GF-D8 (cell line): Measurements from ENCODE around the gene ITGA6.

ENCODE experiments used
- DNase-seq: peaks from one replicate; lab custom pipeline; 2025; lab: John Stamatoyannopoulos, UW

Gene ITGA6

DNA sequence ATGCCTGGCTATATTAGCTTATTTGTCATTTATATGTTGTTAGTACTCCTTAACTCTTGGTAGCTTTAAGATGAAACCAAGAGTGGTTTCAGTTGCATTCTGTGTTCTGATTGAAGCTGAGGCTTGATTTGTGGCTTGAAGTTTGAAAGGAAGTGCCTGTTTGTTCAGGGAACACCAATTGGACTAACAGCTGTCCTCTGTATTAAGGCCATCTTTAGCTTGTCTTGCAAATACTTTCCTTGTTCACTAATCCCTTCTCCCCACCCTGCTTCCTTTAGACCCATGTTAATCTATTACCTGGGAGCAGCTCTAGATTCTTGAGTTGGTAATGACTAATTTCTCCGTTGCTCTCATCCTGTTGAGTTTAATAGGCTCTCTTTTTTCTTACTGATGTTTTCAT is 13.4 kb downstream of the ITGA6 start:
- DNase-seq, result no peak

DNA sequence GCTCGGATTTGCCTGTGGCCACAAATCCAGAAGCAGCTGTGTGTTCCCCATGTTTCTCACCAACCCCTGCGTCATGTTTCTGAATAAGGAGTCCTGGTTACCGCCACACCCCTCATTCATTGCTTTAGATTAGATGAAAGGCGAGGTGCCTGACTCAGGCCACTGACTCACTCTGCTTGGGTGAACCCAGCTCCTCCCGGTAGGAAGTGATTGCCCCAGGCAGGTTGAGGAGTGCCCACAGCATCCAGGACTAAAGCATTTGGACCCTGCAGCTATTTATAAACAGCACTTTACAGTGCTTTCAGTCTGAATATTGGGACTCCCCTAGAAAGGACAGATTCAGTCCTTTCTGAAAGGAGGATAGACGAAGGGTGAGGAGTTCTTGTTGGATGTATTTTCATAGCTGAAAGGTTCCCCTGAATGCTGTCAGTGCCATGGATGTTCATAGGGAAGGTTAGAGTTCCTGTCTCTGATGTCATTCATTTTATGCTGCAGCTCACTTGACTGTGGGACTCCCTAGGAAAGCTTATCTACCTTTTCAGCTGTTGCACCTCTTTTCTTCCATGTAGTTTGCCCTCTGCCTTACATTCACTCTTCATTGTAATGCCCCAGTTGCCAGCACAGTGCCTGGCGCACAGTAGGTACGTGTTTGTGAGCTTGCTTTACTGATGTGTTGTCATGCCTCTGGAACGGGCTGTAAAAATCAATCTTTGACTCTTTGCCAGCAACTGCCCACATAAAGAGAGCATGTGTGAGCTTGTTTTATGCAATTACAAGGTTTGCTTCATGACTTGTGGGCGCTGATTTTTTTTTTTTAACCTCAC is 14.9 kb downstream of the ITGA6 start:
- DNase-seq, result no peak

DNA sequence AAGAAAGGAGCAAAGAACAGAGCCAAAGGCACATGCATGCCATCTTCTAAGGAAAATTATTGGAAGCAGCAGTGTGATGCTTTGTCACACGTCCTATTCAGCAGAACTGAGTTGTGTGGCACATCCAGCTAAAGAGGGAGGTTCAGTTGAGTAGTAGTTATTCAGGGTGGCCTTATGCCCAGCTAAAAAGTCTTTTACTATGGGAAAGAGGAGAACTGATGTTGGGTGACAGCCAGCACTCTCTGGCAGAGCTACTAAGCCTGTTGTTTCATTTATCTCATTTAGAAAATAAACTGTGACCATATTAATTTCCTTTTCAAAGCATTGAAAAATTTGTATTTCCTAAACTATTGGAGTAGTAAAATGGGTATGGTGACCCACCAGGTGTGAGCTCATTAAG is 18.5 kb downstream of the ITGA6 start:
- no peak for DNase-seq

DNA sequence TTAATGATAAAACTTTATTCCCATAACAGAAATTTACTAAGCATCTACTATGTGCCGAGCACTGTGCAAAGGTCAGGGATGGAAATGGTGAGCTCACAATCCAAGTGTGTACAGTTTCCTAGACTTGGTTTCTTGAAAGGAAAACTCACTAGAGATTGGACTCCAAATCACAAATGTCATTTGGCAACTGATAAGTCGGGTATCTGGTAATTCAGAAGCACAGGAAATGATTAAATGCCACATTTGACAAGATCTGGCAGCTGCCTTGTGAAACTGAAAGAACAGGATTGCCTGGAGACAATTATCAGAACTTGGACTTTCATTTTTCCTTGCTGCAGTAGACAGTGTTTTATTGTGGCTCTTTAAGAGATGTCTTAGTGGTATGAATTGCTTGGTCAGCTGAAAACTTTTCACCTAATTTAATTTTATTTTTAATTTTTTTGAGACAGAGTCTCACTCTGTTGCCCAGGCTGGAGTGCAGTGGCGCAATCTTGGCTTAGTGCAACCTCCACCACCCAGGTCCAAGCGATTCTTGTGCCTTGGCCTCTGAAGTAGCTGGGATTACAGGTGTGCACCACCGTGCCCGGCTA is 19.2 kb downstream of the ITGA6 start:
- DNase-seq, result no peak

DNA sequence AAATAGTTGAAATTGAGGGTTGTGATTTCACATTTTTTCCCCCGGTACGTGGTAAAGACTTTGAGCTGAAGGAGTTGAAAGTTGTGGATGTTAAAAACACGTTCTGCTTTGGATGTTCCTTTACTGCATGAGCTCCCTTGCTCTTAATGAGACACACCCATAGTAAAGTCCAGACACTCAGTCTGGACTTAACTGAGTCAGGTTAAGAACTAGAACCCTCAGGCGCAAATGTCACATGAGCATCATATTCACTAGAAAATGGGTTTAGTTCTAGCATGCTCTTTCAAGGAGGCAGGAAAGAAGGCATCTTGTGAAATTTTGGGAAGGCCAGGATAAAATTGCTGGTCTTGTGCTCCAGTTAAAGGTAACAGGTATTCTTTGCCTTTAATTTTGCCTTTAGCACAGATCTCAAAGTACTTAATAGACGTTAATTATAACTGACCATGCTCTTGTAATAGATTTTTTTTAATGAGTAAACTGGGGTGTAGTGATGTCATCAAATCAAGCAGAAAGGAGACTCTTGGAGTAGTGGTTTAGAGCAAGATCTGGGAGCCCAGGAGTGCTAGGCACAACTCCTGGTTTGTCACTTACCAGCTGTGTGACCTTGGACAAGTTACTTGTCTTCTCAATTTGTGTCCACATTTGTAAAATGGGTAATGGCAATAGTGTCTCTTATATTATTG is 20.6 kb downstream of the ITGA6 start:
- no peak for DNase-seq

DNA sequence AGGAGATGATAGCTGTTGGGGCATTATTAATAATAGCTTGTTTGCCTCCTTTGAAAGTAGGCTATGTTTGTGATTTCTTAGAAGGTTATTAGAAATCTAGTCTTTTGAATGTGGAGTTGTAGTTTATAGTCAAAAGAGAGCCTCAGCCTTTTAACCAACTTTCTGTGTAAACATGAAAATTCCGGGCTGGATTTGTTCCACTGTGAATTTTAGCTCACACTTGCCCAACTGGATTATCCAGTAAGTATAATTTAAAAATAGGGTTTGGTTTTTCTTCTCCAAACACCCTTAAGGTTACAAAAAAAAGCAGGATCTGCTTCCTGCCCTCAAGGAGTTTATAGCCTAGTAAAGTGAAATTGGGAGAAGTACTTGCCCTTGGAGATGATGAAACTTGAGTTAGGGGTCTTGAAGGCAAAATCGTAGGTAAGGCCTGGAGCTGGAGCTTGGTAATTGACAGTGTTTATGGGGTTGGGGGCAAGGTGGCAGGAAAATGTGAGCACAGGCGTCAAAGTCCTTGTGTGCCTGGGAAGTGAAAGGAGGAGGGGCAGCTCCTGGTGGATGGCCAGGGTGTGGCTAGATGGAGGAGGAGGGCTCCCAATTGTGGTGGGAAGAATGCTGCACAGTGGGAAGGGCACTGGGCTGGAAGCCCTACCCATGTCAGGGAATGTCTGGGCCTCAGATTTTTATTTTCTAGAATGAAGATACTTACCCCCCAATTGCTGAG is 21.3 kb downstream of the ITGA6 start:
- no peak for DNase-seq

DNA sequence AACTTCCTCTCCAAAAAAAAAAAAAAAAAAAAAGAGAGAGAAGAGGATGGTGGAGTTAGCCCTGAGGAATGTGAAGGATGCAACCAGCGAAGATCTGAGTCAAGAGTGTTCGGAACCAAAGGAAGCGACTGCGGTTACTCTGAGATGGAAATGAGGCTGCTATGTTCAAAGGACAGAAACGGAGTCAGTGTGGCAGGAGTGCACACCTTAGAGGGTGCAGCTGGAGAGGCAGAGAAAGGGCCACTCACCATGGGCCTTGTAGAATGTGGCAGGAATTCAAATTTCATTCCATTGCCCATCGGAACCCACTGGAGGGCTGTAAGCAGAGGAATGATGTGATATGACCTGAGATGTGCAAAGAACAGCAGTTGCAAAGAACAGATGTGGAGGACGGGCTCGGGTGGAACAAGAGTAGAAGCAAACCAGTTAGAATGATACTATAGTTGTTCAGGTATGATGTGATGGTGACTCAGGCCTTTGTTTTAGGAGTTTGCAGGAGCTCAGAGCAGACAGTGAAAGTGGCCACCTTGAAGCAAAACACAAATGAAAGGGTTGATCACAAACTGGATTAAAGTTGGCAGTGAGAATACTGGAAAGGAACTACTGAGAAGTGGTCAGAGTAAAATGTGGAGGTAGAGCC is 22.6 kb downstream of the ITGA6 start:
- no peak for DNase-seq

DNA sequence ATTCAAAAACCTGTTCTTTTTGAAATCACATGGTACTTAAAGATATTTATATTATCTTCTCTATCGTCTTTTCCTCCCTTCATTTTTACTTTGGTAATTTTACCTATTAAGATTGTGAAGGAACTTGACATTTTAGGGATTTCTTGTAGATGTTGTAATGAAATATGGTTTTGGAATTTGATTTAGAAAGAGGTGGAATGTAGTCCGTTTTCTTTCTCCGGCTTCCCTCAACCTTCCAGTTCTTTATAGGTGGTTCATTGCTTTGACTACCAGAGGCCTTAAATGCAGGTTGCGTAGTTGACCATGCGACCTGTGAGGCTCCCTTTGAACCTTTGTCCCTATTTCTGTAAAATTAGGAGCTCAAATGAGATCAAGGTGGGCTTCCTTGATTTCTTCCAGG is 24.5 kb downstream of the ITGA6 start:
- no peak for DNase-seq

DNA sequence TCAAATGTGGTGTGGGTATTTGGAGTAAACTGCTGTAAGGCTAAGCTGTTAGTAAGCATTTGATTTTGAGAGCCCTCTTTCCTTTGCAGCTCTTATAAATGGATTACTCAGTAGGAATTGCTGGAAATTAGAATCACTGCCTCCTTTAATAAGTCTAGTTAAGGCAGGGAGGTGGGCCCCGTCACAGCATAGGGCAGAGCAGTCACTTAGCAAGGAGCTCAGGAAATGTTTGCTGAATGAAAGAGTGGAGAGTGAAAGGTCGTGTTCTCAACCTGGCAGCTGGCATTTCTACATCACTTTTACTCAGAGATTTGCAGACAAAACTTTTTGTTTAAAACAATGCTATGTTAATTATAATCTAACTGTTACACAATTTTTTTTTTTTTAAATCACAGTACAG is 25.5 kb downstream of the ITGA6 start:
- DNase-seq, result no peak

DNA sequence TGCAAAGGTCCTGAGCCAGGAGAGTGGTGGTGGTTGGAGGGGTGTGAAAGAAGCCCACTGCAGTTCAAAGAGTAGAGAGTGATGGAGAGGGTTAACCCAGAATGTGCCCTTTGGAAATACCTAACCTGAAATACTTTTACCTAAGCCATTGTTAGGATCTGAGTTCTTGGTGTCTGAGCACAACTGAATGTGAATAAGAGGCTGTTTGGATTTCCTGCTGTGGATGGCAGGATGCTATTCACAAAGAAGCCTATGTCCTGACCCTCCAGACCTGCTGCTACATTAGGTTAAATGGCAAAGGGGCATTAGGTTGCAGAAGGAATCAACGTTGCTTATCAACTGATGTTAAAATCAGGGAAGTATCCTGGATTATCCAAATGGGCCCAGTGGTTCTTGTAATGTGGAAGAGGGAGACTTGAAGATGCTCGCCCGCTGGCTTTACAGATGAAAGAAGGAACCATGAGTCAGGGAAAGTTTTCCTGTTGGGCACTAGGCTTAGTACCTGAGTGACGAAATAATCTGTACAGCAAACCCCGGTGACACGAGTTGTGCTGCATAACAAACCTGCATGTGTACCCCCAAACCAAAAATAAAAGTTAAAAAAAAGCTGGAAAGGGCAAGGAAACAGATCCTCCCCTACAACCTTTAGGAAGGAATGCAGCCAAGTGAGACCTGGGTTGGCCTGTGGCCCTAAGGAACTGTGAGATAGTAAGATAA is 27.2 kb downstream of the ITGA6 start:
- no peak for DNase-seq

DNA sequence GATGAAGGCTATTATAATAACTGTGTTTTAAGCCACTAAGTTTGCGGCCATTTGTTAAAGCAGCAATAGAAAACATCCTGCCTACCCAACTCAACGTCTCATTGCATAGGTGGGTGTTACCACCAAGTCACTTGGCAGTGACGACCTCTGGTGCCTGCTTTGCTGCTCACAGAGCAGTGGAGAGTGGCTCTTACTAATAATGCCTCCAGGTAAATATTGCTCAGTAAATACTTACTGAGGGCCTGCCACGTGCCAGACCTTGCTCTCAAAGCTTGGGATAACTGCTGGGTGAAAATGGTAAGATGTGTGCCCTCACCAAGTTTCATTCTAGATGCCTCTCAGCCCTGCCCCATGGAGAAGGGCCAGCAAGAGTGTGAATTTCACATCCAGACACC is 27.7 kb downstream of the ITGA6 start:
- DNase-seq, result no peak

DNA sequence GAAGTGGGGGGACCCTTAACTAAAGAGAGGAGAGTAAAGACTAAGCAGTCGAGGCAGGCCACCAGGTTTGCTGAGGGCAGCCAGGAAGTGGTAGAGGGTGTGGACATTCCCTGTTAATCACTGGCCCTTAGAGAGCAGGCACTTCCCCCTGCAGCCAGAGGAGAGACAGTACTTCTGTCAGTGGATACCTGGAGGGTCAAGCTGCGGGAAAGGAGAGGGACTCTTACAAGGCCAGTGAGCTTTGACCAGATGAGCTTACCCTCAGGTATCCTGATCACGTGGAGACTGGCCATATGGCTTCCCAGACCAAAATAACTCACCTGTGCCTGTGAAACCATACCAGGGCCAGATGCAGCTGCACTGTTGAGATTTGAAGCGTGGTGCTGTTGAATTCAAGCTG is 28.6 kb downstream of the ITGA6 start:
- no peak for DNase-seq

DNA sequence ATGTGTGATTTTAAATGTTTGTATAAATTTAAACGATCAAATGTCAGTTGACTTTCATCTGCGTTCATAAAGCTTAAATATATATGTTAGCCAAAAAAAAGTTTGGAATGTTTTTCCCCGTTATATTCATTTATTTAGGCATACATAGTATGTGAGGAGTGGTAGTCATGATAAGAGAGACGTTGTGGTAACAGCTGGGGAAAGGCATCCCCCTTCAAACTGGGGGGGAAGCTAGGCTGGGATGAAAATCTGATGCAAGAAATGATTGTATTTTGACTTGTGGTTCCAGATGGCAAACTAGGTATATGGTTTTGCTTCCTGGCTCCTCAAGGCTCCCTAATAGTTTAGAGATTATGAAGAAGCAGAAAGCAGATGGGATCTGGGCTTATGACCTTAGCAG is 30.1 kb downstream of the ITGA6 start:
- DNase-seq, result no peak

DNA sequence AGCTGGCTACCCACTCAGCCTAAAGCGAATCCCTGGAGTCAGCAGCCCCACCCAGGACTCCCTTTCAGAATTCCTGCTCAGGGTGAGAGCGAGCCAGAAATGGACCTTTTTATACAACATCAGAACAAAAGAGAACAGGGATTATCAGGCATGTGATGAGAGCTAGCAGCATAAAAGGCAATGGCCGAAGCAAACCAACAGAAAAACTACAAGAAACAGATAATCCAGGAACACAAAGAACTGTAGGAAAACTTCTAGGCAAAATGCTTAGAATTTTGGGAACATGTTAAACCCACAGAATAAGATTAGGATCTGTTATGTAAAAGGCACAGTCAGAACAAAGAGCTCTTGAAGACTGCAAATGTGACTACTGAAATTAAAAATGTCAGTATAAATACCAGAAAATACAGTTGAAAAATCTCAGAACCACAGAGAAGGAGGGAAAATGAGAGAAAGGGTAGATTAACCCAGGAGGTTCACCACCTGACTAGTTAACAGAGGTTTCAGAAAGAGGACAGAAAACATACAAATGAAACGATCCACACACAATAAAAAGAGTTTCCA is 31.3 kb downstream of the ITGA6 start:
- DNase-seq, result no peak

DNA sequence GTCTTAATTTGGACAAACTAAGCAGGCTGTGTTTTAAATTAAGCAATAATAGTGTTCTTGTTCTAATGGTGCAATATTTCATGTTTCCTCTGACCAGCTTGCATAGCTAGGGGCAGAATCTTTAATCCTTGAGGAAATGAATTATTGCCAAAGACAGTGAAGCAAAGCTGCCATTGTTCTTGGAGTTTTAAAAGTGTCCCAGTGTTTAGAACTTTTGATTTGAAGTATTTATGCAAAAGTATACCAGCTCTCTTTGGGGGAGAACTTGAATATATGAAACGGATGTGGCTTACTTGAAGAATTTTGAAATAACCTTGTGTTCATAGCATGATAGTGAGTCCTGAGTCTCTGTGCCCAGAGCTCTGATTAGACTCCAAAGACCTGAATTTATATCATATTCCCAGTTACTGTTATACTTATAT is 33.4 kb downstream of the ITGA6 start:
- DNase-seq, result peak; percentile 47

DNA sequence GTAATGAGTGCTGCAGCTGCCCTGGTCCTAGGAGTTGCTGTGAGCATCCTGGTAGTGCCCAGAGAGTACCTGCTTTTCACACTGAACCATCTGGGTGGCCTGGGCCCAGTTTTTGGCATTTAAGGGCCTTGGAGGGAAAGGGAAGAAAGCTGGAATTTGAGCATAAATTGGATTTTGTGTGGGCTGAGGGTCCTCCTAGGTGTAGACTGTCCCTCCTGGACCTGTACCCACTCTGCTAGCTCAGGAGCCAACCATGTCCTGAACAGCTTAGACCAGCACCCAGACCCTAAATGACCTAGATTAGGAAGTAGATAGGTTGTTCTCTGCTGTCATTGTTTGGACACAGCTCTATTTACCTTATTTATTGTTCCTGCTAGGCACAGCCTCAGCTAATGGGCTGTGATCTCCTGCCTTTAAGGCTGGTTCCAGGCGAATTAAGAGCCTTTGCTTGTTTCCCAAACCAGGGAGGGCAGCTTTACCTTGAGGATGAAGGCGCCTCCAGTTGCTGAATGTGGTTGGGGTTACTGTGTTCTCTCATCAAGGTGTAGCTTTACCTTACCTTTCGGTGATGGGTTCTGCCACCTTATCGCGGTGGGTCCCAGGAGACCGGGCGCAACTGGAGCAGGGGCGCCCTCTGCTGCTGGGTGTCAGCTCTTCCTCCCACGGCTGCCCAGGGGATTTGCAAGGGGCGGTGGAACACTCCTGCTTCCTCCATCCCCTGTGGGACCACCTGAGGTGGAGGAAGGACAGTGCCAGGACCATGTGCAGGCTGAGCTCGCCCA is 34.4 kb downstream of the ITGA6 start:
- no peak for DNase-seq

DNA sequence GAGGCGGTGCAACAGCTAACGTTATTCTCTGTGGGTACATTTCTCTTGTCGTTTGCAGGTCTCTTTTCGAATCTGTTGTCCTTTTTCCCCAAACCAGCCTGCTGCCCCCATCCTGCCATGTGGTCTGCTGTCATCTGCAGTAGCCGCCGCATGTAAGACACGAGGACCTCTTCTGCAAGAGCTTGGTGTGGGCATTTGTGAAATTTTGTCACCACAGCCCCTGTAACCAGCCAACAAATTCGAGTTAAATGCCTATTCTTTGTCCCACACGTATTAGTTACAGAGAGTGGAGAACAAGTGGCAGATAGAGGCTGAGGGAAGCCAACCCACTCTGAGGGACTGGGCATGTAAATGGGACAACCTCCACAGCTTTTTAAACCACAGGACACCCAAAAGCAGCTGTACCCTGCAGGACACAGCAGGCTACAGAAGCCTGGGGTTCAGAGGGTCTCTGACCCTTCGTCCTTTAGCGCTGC is 35.0 kb downstream of the ITGA6 start:
- no peak for DNase-seq

DNA sequence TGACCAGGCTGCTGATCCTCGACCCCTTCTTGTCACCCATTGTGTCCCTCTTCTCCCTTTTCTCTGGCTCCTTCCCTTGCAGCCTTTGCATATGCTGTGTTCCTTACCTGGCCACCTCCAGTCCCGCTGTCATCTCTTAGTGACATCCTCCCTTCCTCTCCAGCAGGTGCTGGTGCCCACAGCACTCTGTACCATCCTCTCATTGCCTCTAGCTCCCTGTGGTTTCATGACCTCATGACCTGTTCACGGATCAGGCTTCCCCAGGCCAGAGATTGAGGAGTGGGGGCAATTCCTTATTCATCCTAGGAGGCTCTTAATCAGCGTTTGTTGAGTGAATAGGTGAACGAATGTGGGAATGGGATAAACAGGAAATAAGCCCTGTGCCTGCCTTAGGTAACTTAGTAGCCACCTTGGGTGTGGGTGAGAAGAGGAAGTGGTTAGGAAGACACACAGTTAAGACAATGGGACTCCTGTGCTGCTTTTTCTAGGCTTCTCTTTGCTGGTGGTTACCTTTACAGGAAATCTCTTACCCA is 35.5 kb downstream of the ITGA6 start:
- DNase-seq, result peak; percentile 44

DNA sequence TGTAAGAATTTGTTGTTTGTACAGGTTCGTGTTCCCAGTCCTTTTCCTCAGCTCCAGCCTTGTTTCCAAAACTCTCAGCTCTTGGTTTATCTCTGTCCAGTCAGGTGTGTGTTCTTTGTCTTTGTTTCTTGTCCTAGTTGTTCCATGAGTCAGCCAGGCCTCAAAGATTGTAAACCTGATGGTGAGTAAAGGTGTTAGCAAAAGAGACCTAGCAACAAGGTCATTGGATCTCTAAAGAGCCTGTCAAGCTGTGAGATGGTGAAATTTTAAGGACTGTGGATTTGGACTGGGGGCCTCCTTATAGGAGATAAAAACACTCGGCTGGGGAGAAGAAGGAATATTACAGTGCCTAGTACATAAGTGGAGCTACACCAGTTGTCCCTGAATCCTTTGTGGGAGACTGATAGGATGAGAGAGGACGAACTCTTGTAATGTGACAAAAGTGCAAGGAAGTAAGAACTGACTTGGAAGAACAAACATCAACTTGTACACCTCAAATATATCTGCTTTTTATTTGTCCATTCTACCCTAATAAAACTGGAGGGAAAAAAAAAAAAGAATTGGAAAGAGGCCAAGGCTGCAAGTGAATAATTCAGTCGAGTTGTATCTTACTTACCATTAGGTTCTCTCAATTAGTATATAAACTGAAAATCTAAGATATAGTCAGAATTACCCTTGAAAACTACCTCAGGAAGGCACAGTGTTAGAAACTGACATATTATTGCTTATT is 37.2 kb downstream of the ITGA6 start:
- no peak for DNase-seq
